PC-9 (cell line): ENCODE data around the gene P2RX6. TPM values are rescaled to one million over a fixed set of nuclear protein-coding genes. Genes with fewer than 3 reads are reported as not detected.

Experiments used
- BruUV-seq: library from RNA; stranded (reverse); fragments of 400-500 nt; replicated peaks from 2 replicates; lab custom pipeline; 2021; lab: Mats Ljungman, UMichigan
- CTCF ChIA-PET: fragments of 300-600 bp; sonication (Branson Sonifier 250); formaldehyde crosslinking; loops from one replicate; lab custom pipeline; 2022; ENCODE audit warnings: antibody characterized with exemption; lab: Charles Lee
- POLR2A ChIA-PET: fragments of 300-600 bp; sonication (Branson Sonifier 250); formaldehyde crosslinking; loops from one replicate; lab custom pipeline; 2022; ENCODE audit warnings: antibody characterized with exemption; ENCODE audit not compliant: unreplicated experiment; lab: Charles Lee
- DNase-seq, 2 experiments: peaks; one replicate each; pipeline versions ENCODE4 v3.0.0 to v3.0.0-alpha.2; 2015 to 2022; ENCODE audit warnings: mixed read lengths in 1 of 2
- H2AFZ ChIP-seq: fragments of 200-600 bp; sonication (generic); 2 replicates; pipeline ENCODE4 v1.8.1; 2017; ENCODE audit warnings: antibody characterized with exemption
- H3F3A ChIP-seq: fragments of 200-600 bp; sonication (generic); 2 replicates; pipeline ENCODE4 v1.8.1; 2017; ENCODE audit warnings: antibody characterized with exemption, mild to moderate bottlenecking, low read depth; ENCODE audit not compliant: insufficient read depth
- H3K27ac ChIP-seq: fragments of 200-600 bp; sonication (generic); 2 replicates; pipeline ENCODE4 v1.6.1; 2016; ENCODE audit warnings: mixed run types
- H3K27me3 ChIP-seq: fragments of 200-600 bp; sonication (generic); 2 replicates; pipeline ENCODE4 v1.6.1; 2016; ENCODE audit warnings: low read depth, mixed run types; ENCODE audit not compliant: insufficient read depth
- H3K36me3 ChIP-seq: fragments of 200-600 bp; sonication (generic); 2 replicates; pipeline ENCODE4 v1.6.1; 2016; ENCODE audit warnings: low read depth, mixed run types
- H3K4me1 ChIP-seq: fragments of 200-600 bp; sonication (generic); replicated peaks from 2 replicates; pipeline ENCODE4 v1.6.1; 2016; ENCODE audit warnings: mixed run types; ENCODE audit not compliant: insufficient read depth
- H3K4me2 ChIP-seq: fragments of 200-600 bp; sonication (generic); 2 replicates; pipeline ENCODE4 v1.6.1; 2017; ENCODE audit warnings: mixed run types
- H3K4me3 ChIP-seq: fragments of 200-600 bp; sonication (generic); 2 replicates; pipeline ENCODE4 v1.6.1; 2016; ENCODE audit warnings: mixed run types
- H3K79me2 ChIP-seq: fragments of 200-600 bp; sonication (generic); 2 replicates; pipeline ENCODE4 v1.6.1; 2017; ENCODE audit warnings: low read depth, mixed run types
- H3K9me2 ChIP-seq: fragments of 200-600 bp; sonication (generic); 2 replicates; pipeline ENCODE4 v1.8.1; 2017; ENCODE audit warnings: mild to moderate bottlenecking; ENCODE audit not compliant: insufficient read depth
- H3K9me3 ChIP-seq: fragments of 200-600 bp; sonication (generic); 2 replicates; pipeline ENCODE4 v1.8.1; 2016; ENCODE audit warnings: low read depth; ENCODE audit not compliant: insufficient read depth
- H4K20me1 ChIP-seq: fragments of 200-600 bp; sonication (generic); 2 replicates; pipeline ENCODE4 v1.8.1; 2017; ENCODE audit not compliant: insufficient read depth
- CTCF ChIP-seq: fragments of 200-600 bp; sonication (generic); conservative IDR thresholded peaks from 2 replicates; pipeline ENCODE4 v1.6.1; 2017; ENCODE audit warnings: mixed run types, antibody characterized with exemption, mild to moderate bottlenecking, moderate library complexity
- EZH2 ChIP-seq: fragments of 200-600 bp; sonication (generic); IDR thresholded peaks from 2 replicates; pipeline ENCODE4 v1.8.0; 2017; ENCODE audit warnings: antibody characterized with exemption, low read depth
- intact Hi-C: fragments of 100-400 bp; cut with micrococcal nuclease; formaldehyde crosslinking; loops from one replicate; pipeline ENCODE4 v1.10.0; 2022; ENCODE audit not compliant: unreplicated experiment
- total RNA-seq: library from RNA; stranded (reverse); gene quantifications from 2 replicates; pipeline ENCODE4 v1.2.3, GENCODE V29; 2021

The P2RX6 gene
- total RNA-seq, 1 experiment from 2014 or later, result 2.7 TPM

- peak in 1 of 2 experiments; percentile 68 for DNase-seq
- H3K4me1 ChIP-seq, result no peaks in the 10 kb centered on the region
- ChIA-PET POLR2A (interaction anchor here (0.6 kb wide), 2 partner anchors 63 to 1115 kb away, joined by 8 read pairs; partner anchors contain the start of gene THAP7), CTCF (interaction anchor here (0.7 kb wide), 1 partner anchor 179 kb away, joined by 3 read pairs; no protein-coding TSS in a partner anchor)
- no peak overlapping the region for H3K27ac ChIP-seq
- no peak overlapping the region for H3K4me2 ChIP-seq
- H3K9me3 ChIP-seq, result no peaks in the 10 kb centered on the region
- H3F3A ChIP-seq, result no peaks in the 10 kb centered on the region
- H3K36me3 ChIP-seq, result no peaks in the 10 kb centered on the region
- no peak overlapping the region for H2AFZ ChIP-seq
- intact Hi-C loops, result no loop called here
- TF ChIP-seq CTCF (no peak), EZH2 (no peak)
- no peaks in the 10 kb centered on the region for H3K79me2 ChIP-seq
- H3K4me3 ChIP-seq, result no peak overlapping the region
- H4K20me1 ChIP-seq, result no peaks in the 10 kb centered on the region
- no TSS peak for BruUV-seq
- no peaks in the 10 kb centered on the region for H3K9me2 ChIP-seq
- no peaks in the 10 kb centered on the region for H3K27me3 ChIP-seq
Measured at GRCh38 chr22:21064917-21065864, 50.2 kb downstream of the P2RX6 start.

- Histone ChIP-seq H3K27me3 (no peaks in the 10 kb centered on the region), H3K36me3 (no peaks in the 10 kb centered on the region), H3K4me2 (no peak overlapping the region), H3K4me1 (no peaks in the 10 kb centered on the region; the same call in 1 of the 2 replicates), H3F3A (no peaks in the 10 kb centered on the region), H4K20me1 (no peaks in the 10 kb centered on the region), H2AFZ (no peak overlapping the region), H3K79me2 (no peaks in the 10 kb centered on the region), H3K4me3 (no peak overlapping the region), H3K27ac (no peak overlapping the region), H3K9me3 (no peaks in the 10 kb centered on the region), H3K9me2 (no peaks in the 10 kb centered on the region)
- no peak for DNase-seq
- ChIA-PET POLR2A (no interaction called here), CTCF (no interaction called here)
- intact Hi-C loops, result no loop called here
- BruUV-seq, result no TSS peak
- TF ChIP-seq CTCF (no peak), EZH2 (no peak)
Measured at GRCh38 chr22:21067075-21067900, 52.3 kb downstream of the P2RX6 start.

DNA sequence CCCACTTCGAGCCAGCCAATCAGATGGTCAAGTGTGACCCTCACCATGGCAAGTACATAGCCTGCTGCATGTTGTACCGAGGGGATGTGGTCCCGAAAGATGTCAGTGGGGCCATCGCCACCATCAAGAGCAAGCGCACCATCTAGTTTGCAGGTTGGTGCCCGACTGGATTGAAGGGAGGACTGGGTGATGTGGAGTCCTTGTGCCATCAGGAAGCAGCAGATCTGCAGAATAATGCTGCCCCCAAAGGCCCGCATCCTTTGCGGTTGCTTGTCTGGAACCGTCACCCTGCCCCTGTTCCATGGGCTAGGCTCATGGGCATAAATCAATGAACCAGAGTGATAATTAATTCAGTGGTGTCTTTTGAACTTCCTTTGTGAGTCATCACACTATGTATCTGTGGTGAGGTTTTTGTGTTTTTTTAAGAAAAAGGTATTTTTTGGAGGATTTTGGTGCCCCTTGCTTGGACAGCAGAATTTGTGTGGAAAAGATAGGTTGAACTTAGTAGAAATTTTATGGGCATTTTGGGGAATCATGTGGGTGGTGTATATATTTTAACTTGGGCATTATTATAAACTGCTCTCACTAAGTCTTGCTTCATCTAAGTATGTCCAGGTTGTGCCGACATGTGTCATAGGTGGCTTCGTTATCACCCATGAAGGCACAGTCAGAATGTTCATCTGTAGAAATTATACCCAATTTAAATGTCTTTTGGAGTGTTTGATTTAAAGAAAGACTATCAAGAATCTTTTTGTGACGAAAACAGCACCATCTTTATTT is 53.1 kb downstream of the P2RX6 start:
- no TSS peak for BruUV-seq
- no peak overlapping the region for H3K4me2 ChIP-seq
- no peaks in the 10 kb centered on the region; the same call in 1 of the 2 replicates for H3K4me1 ChIP-seq

More for the DNA sequence above, 53.1 kb downstream of the P2RX6 start:
- Histone ChIP-seq H3K4me3 (no peak overlapping the region), H3F3A (no peaks in the 10 kb centered on the region), H2AFZ (no peak overlapping the region), H3K27ac (no peak overlapping the region), H3K79me2 (no peaks in the 10 kb centered on the region), H4K20me1 (no peaks in the 10 kb centered on the region), H3K36me3 (no peaks in the 10 kb centered on the region), H3K9me2 (no peaks in the 10 kb centered on the region), H3K27me3 (no peaks in the 10 kb centered on the region), H3K9me3 (no peaks in the 10 kb centered on the region)
- ChIA-PET CTCF (no interaction called here), POLR2A (no interaction called here)
- no peak for TF ChIP-seq CTCF
- no peak for TF ChIP-seq EZH2
- no peak for DNase-seq
- intact Hi-C loops, result no loop called here
